K562 (cell line): ENCODE results near the gene CNGB1. TPM values are rescaled to one million over a fixed set of nuclear protein-coding genes. Genes with fewer than 3 reads are reported as not detected.

Source experiments
- ATAC-seq: fragments of 200-7000 bp; cut with Tn5 transposase; 3 replicates; pipeline ENCODE4 v1.9.1; 2020; ENCODE audit warnings: moderate library complexity
- BruUV-seq: library from RNA; stranded (reverse); fragments of 400-500 nt; replicated peaks from 2 replicates; lab custom pipeline; 2021; lab: Mats Ljungman, UMichigan
- CTCF ChIA-PET: fragments of 300-600 bp; formaldehyde crosslinking; extraction: SDS; loops from one replicate; lab custom pipeline; 2021; ENCODE audit warnings: low intra/inter-chr PET ratio; lab: Yijun Ruan, JAX
- POLR2A ChIA-PET: fragments of 300-600, 350-650 bp; sonication (Branson Sonifier 250); formaldehyde crosslinking; extraction: SDS; loops from one replicate; lab custom pipeline; 2021; ENCODE audit warnings: antibody characterized with exemption, inconsistent platforms; lab: Yijun Ruan, JAX
- DNase-seq, 4 experiments: peaks; one replicate each; pipeline versions ENCODE4 v3.0.0 to v3.0.0-alpha.2; 2011 to 2018; ENCODE audit warnings: low spot score in 3 of 4, mixed read lengths in 3 of 4; ENCODE audit errors: extremely low read depth in 1 of 4
- FAIRE-seq: peaks from 2 replicates; lab custom pipeline; 2011; peaks lifted over from hg19 to GRCh38; lab: Jason Lieb, UNC
- H2AFZ ChIP-seq: 2 replicates; pipeline ENCODE4 v1.6.0; 2011; ENCODE audit warnings: low read depth, low read length, control low read depth, inconsistent platforms
- H3K27ac ChIP-seq: fragments of 200-600 bp; 3 replicates; pipeline ENCODE4 v1.8.0; 2011; ENCODE audit warnings: low read depth, mild to moderate bottlenecking, control low read depth, inconsistent platforms, low read length, moderate library complexity, mixed read lengths; ENCODE audit errors: extremely low read depth
- H3K27me3 ChIP-seq, 2 experiments: fragments of 300-600 bp in 1 of 2; 2 replicates in 1 of 2; 3 replicates in 1 of 2; pipeline versions ENCODE4 v1.6.0 to v1.8.0; 2011; ENCODE audit warnings: inconsistent platforms in 2 of 2, low read length in 2 of 2, mild to moderate bottlenecking in 1 of 2, mixed read lengths in 1 of 2, moderate library complexity in 1 of 2; ENCODE audit not compliant: control insufficient read depth in 2 of 2, insufficient read depth in 2 of 2
- H3K36me3 ChIP-seq: fragments of 300-600 bp; 3 replicates; pipeline ENCODE4 v1.8.0; 2011; ENCODE audit warnings: mild to moderate bottlenecking, low read length, inconsistent platforms; ENCODE audit not compliant: control insufficient read depth, insufficient read depth
- H3K4me1 ChIP-seq, 2 experiments: fragments of 200-600 bp in 1 of 2; replicated peaks in 1 of 2; 2 replicates in 1 of 2; 3 replicates in 1 of 2; pipeline versions ENCODE4 v1.5.1 to v1.8.0; 2011; ENCODE audit warnings: inconsistent platforms in 2 of 2, low read length in 2 of 2, mild to moderate bottlenecking in 1 of 2, mixed read lengths in 1 of 2, moderate library complexity in 1 of 2; ENCODE audit not compliant: control insufficient read depth in 2 of 2, insufficient read depth in 2 of 2
- H3K4me2 ChIP-seq: 2 replicates; pipeline ENCODE4 v1.6.1; 2011; ENCODE audit warnings: low read length, control low read depth, inconsistent platforms, mixed read lengths; ENCODE audit not compliant: insufficient read depth
- H3K4me3 ChIP-seq: fragments of 200-600 bp; sonication (generic), shearing (Covaris generic); 2 replicates; pipeline ENCODE4 v1.5.1; 2016; ENCODE audit warnings: control low read depth, inconsistent platforms
- H3K79me2 ChIP-seq: fragments of 200-600 bp; 3 replicates; pipeline ENCODE4 v1.8.0; 2011; ENCODE audit warnings: low read length, inconsistent platforms; ENCODE audit not compliant: control insufficient read depth, insufficient read depth
- H3K9ac ChIP-seq, 2 experiments: 2 replicates each; pipeline versions ENCODE4 v1.6.0 to v1.6.1; 2011; ENCODE audit warnings: low read depth in 2 of 2, low read length in 2 of 2, control low read depth in 1 of 2, inconsistent platforms in 1 of 2, mild to moderate bottlenecking in 1 of 2, mixed read lengths in 1 of 2; ENCODE audit not compliant: insufficient read depth in 1 of 2
- H3K9me1 ChIP-seq: one replicate; pipeline ENCODE4 v1.6.0; 2011; ENCODE audit warnings: inconsistent platforms, mild to moderate bottlenecking, low read length, moderate library complexity; ENCODE audit not compliant: control insufficient read depth, insufficient read depth
- H3K9me3 ChIP-seq: replicated peaks from 2 replicates; pipeline ENCODE4 v1.5.1; 2011; ENCODE audit warnings: low read depth, low read length, inconsistent platforms; ENCODE audit not compliant: control insufficient read depth, insufficient read depth
- H4K20me1 ChIP-seq: replicated peaks from 2 replicates; pipeline ENCODE4 v1.6.1; 2011; ENCODE audit warnings: low read length, inconsistent platforms, mixed read lengths; ENCODE audit not compliant: control insufficient read depth, insufficient read depth
- EHMT2 ChIP-seq: fragments of 450-650 bp; IDR thresholded peaks from 2 replicates; pipeline ENCODE4 v1.6.1; 2018; ENCODE audit warnings: antibody characterized with exemption
- HOXB6 ChIP-seq: fragments of 250-450 bp; sonication (Bioruptor Pico); IDR thresholded peaks from 2 replicates; pipeline ENCODE4 v1.5.1; 2022; ENCODE audit warnings: mild to moderate bottlenecking, borderline replicate concordance
- MIER1 ChIP-seq: fragments of 450-650 bp; IDR thresholded peaks from 2 replicates; pipeline ENCODE4 v1.6.1; 2016; ENCODE audit warnings: antibody characterized with exemption, mild to moderate bottlenecking, low read depth
- MTA3 ChIP-seq: fragments of 450-650 bp; formaldehyde crosslinking; IDR thresholded peaks from 2 replicates; pipeline ENCODE4 v1.6.1; 2017; ENCODE audit warnings: mild to moderate bottlenecking, borderline replicate concordance
- NUFIP1 ChIP-seq: fragments of 450-650 bp; IDR thresholded peaks from 2 replicates; pipeline ENCODE4 v1.6.1; 2018; ENCODE audit not compliant: partially characterized antibody
- PHF21A ChIP-seq: fragments of 450-650 bp; IDR thresholded peaks from 2 replicates; pipeline ENCODE4 v1.6.1; 2017; ENCODE audit warnings: low read depth, borderline replicate concordance
- TFAM ChIP-seq: fragments of 250-450 bp; sonication (Bioruptor Pico); conservative IDR thresholded peaks from 2 replicates; pipeline ENCODE4 v1.5.0; 2021; ENCODE audit warnings: mild to moderate bottlenecking, moderate library complexity
- XRCC5 ChIP-seq: fragments of 200-400 bp; formaldehyde crosslinking; IDR thresholded peaks from 2 replicates; pipeline ENCODE4 v1.6.1; 2017; ENCODE audit warnings: low read depth, mild to moderate bottlenecking, low read length
- ZNF77 ChIP-seq: fragments of 250-450 bp; sonication (Bioruptor Pico); IDR thresholded peaks from 2 replicates; pipeline ENCODE4 v1.5.0; 2020
- WGBS: fragments of 100-300 bp; shearing (Covaris generic); methylation state at CpG from one replicate; pipeline ENCODE4 v1.1.6; 2016; ENCODE audit warnings: low coverage, mixed read lengths; ENCODE audit not compliant: insufficient coverage; ENCODE audit errors: missing lambda C conversion rate; 5-methylcytosine and 5-hydroxymethylcytosine counted together
- in situ Hi-C: fragments of 300-500 bp; cut with MboI; formaldehyde crosslinking; loops from 4 replicates; pipeline ENCODE4 v1.15.0; 2018; ENCODE audit warnings: inconsistent platforms, mixed read lengths
- intact Hi-C: fragments of 100-400 bp; cut with micrococcal nuclease; formaldehyde crosslinking; loops from 2 replicates; pipeline ENCODE4 v1.14.2; 2022
- polyA plus RNA-seq, 8 experiments: library from polyadenylated mRNA; depleted of rRNA in 4 of 8; stranded (reverse) in 5 of 8; unstranded in 3 of 8; fragments of >200 nt; fragmentation: Nextera tagmentation in 2 of 8; fragmentation: Illumina TruSeq in 1 of 8; extraction: Ambion mirVana in 2 of 8; extraction: Trizol in 1 of 8; gene quantifications; 2 replicates each; pipeline versions ENCODE4 v1.2.1 to v1.2.3, GENCODE V29; 2011 to 2014; ENCODE audit warnings: inconsistent platforms in 1 of 8, missing spikeins in 1 of 8
- total RNA-seq, 7 experiments: library from RNA; depleted of rRNA in 6 of 7; stranded (reverse); fragments of >200 nt in 6 of 7; fragmentation: Illumina TruSeq in 2 of 7; extraction: Trizol in 2 of 7; gene quantifications; 2 replicates each; pipeline versions ENCODE4 v1.2.1 to v1.2.3, GENCODE V29; 2011 to 2021; ENCODE audit warnings: low replicate concordance in 1 of 7
- TF ChIP-seq, protein P1 (sequence below), 2 experiments: fragments of 450-650 bp; formaldehyde crosslinking in 1 of 2; IDR thresholded peaks; 2 replicates each; pipeline versions ENCODE4 v1.4.0 to v1.6.1; 2014 to 2020; ENCODE audit warnings: mild to moderate bottlenecking in 2 of 2, borderline replicate concordance in 1 of 2, low read depth in 1 of 2
- TF ChIP-seq, protein P2 (sequence below): fragments of 250-450 bp; sonication (Bioruptor Pico); IDR thresholded peaks from 2 replicates; pipeline ENCODE4 v1.5.0; 2021; ENCODE audit warnings: mild to moderate bottlenecking, moderate library complexity

Gene CNGB1
- total and polyA plus RNA-seq, 9 of the 15 experiments (the other 6 are each of a cell fraction or from before 2014, with no cell fraction given) = not detected

DNA sequence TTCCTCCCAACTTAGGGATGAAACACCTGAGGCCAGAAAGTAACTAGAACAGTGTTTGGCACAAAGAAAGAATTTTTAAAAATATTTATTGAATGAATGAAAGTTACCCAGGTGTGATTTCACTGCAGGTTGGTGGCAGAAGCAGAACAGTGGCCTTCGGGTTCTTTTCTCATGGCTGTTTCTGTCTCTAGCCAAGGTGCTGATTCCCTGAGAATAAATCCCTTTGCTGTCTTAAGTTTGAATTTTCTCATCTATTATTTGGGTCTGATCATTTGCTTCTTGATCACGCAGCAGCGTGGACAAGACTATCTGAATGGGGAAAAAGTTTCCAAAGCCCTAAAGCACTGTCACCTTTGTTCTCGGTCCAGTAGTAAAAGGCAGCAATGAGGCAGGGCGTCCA, 95.6 kb downstream of the CNGB1 start:
- no peak overlapping the region for H3K9ac ChIP-seq
- no peak overlapping the region for H3K4me2 ChIP-seq

More for the DNA sequence above, 95.6 kb downstream of the CNGB1 start:
- in situ Hi-C loops (no loop called here), intact Hi-C loops (no loop called here)
- H2AFZ ChIP-seq = no peak overlapping the region
- H4K20me1 ChIP-seq = 0 out of 2 replicates have a peak, but pooled peaks cover 4% of the 10 kb centered on the region
- H3K9me3 ChIP-seq = no peaks in the 10 kb centered on the region
- DNase-seq (no peak), FAIRE-seq (no peak), ATAC-seq (no peak)
- no peaks in the 10 kb centered on the region for H3K36me3 ChIP-seq
- BruUV-seq = no TSS peak
- no peaks in the 10 kb centered on the region for H3K79me2 ChIP-seq
- CTCF ChIA-PET = no interaction called here
- TF ChIP-seq MIER1 (0 out of 2 replicates have a peak, but pooled peaks have one; percentile 30), MTA3 (no peak), ZNF77 (CRISPR knock-in tag) (no peak), HOXB6 (no peak), NUFIP1 (no peak), XRCC5 (no peak), TFAM (CRISPR knock-in tag) (no peak), EHMT2 (peak; percentile 40; the same call in 1 of the 2 replicates), PHF21A (no peak)
- TF ChIP-seq, protein P1, sequence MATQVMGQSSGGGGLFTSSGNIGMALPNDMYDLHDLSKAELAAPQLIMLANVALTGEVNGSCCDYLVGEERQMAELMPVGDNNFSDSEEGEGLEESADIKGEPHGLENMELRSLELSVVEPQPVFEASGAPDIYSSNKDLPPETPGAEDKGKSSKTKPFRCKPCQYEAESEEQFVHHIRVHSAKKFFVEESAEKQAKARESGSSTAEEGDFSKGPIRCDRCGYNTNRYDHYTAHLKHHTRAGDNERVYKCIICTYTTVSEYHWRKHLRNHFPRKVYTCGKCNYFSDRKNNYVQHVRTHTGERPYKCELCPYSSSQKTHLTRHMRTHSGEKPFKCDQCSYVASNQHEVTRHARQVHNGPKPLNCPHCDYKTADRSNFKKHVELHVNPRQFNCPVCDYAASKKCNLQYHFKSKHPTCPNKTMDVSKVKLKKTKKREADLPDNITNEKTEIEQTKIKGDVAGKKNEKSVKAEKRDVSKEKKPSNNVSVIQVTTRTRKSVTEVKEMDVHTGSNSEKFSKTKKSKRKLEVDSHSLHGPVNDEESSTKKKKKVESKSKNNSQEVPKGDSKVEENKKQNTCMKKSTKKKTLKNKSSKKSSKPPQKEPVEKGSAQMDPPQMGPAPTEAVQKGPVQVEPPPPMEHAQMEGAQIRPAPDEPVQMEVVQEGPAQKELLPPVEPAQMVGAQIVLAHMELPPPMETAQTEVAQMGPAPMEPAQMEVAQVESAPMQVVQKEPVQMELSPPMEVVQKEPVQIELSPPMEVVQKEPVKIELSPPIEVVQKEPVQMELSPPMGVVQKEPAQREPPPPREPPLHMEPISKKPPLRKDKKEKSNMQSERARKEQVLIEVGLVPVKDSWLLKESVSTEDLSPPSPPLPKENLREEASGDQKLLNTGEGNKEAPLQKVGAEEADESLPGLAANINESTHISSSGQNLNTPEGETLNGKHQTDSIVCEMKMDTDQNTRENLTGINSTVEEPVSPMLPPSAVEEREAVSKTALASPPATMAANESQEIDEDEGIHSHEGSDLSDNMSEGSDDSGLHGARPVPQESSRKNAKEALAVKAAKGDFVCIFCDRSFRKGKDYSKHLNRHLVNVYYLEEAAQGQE (IDR thresholded peaks at IDR 0.05; ENCODE audit: borderline replicate concordance) = peak; percentile 81
- TF ChIP-seq, protein P1 (CRISPR knock-in tag; IDR thresholded peaks at IDR 0.05; ENCODE audit: low read depth) = no peak
- TF ChIP-seq, protein P2, sequence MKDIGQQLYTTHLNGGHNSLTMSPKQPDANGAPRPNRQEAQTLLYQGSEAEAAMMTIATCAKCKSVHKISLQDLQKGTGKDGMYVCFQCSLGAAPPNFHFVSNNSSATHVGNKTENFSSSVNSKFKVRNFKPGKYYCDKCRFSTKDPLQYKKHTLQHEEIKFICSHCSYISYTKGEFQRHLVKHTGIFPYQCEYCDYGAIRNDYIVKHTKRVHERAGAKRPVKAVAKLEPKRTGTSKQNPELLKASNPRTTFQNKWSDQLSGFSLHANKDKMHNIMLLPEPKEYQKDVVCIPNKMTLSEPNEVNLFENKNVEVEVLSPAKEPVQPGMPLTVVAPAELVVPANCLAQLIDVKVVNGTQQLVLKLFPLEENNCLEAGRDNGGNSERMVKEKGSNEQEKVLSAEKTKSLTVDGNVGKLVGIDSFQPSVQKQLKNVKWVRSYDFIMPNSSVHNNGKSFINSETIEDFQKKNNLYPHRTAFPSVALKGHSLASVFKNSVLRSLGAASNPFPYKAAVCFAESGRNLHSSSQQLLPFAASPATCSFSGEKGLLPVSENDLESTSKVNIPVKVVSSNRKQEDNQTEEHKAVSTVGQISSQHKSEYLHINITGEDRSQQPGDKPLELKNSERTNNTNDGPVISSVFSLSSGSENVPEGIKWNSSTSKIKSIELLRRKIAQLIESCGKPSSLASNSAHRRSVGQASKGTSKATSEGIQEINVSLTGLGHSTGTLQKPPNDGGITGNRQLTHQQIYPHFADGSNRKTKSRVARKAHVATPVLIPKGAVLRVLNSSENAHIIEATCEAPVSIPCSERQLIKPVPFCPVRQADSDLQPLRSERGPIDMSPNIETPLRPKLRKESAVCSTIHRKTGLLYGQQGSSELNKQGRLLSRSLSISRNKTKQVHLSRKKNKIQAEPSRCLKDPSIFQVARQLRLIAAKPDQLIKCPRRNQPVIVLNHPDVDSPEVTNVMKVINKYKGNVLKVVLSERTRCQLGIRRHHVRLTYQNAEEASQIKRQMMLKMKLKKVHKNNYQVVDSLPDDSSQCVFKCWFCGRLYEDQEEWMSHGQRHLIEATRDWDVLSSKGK (CRISPR knock-in tag) = no peak
- no peak overlapping the region for H3K27ac ChIP-seq
- H3K4me3 ChIP-seq = no peak overlapping the region
- 0% methylated on average over 5 of the region's 5 CpGs for WGBS
- POLR2A ChIA-PET = no interaction called here
- no peaks in the 10 kb centered on the region; a peak in 1 of 5 replicates for H3K4me1 ChIP-seq
- no peaks in the 10 kb centered on the region for H3K9me1 ChIP-seq
- peaks cover 18 to 40% of the 10 kb centered on the region in 2 experiments for H3K27me3 ChIP-seq
